GM06990 (cell line): Measurements from ENCODE around the gene FBXW5.

Experiments used
- DNase-seq: peaks from one replicate; pipeline ENCODE4 v3.0.0-alpha.2; 2011; ENCODE audit not compliant: insufficient read length; ENCODE audit errors: extremely low read depth
- H3K27me3 ChIP-seq: replicated peaks from 2 replicates; pipeline ENCODE4 v1.6.0; 2011; ENCODE audit warnings: low read length; ENCODE audit not compliant: control insufficient read depth, insufficient read depth
- H3K36me3 ChIP-seq: 2 replicates; pipeline ENCODE4 v1.5.1; 2011; ENCODE audit warnings: low read length; ENCODE audit not compliant: control insufficient read depth, insufficient read depth
- H3K4me3 ChIP-seq: replicated peaks from 2 replicates; pipeline ENCODE4 v1.5.1; 2011; ENCODE audit warnings: low read depth, mild to moderate bottlenecking, control low read depth, low read length
- TF ChIP-seq, protein P1 (sequence below): IDR thresholded peaks from 2 replicates; pipeline ENCODE4 v1.5.1; 2011; ENCODE audit warnings: low read length, control low read depth, mild to moderate bottlenecking, inconsistent platforms; ENCODE audit not compliant: insufficient read depth, poor library complexity, severe bottlenecking

Gene FBXW5

GRCh38 chr9:136958473-136958872 is 13.9 kb upstream of the FBXW5 start:
- Histone ChIP-seq H3K4me3 (no peak overlapping the region), H3K36me3 (no peaks in the 10 kb centered on the region), H3K27me3 (peaks cover 1% of the 10 kb centered on the region; the same call in 1 of the 2 replicates)
- DNase-seq: no peak
- TF ChIP-seq, protein P1, sequence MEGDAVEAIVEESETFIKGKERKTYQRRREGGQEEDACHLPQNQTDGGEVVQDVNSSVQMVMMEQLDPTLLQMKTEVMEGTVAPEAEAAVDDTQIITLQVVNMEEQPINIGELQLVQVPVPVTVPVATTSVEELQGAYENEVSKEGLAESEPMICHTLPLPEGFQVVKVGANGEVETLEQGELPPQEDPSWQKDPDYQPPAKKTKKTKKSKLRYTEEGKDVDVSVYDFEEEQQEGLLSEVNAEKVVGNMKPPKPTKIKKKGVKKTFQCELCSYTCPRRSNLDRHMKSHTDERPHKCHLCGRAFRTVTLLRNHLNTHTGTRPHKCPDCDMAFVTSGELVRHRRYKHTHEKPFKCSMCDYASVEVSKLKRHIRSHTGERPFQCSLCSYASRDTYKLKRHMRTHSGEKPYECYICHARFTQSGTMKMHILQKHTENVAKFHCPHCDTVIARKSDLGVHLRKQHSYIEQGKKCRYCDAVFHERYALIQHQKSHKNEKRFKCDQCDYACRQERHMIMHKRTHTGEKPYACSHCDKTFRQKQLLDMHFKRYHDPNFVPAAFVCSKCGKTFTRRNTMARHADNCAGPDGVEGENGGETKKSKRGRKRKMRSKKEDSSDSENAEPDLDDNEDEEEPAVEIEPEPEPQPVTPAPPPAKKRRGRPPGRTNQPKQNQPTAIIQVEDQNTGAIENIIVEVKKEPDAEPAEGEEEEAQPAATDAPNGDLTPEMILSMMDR: no peak

DNA sequence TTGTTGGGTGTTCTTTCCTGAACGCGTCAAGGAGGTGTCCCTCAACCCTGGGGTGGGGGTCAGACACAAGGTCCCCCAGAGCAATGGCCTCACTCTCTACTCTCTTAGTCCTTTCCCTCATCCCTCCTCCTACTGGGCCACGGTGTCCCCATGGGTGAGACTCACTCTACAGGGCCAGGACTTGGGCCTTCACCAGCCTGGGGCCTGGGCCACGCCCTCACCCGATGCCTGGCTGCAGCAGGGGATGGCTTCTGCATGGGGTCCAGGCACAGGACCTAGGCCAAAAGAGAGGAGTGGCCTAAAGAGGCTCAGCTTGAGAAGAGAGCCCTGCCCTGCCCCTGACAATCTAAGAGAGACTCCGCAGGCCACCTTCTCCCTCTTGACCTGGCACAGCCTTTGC is 13.4 kb upstream of the FBXW5 start:
- TF ChIP-seq, protein P1: no peak
- Histone ChIP-seq H3K4me3 (no peak overlapping the region), H3K27me3 (peaks cover 1% of the 10 kb centered on the region; the same call in 1 of the 2 replicates), H3K36me3 (no peaks in the 10 kb centered on the region)
- DNase-seq: no peak

- DNase-seq: no peak
- H3K36me3 ChIP-seq: no peaks in the 10 kb centered on the region
- H3K27me3 ChIP-seq: peaks cover 1% of the 10 kb centered on the region; the same call in 1 of the 2 replicates
- no peak overlapping the region for H3K4me3 ChIP-seq
- TF ChIP-seq, protein P1: no peak
These were observed 12.9 kb upstream of the FBXW5 start for GRCh38 chr9:136957461-136957860.

- DNase-seq: no peak
- Histone ChIP-seq H3K4me3 (no peak overlapping the region), H3K36me3 (no peaks in the 10 kb centered on the region), H3K27me3 (peaks cover 1% of the 10 kb centered on the region; the same call in 1 of the 2 replicates)
- TF ChIP-seq, protein P1: no peak
These were observed 12.1 kb upstream of the FBXW5 start for GRCh38 chr9:136956604-136957003.

DNA sequence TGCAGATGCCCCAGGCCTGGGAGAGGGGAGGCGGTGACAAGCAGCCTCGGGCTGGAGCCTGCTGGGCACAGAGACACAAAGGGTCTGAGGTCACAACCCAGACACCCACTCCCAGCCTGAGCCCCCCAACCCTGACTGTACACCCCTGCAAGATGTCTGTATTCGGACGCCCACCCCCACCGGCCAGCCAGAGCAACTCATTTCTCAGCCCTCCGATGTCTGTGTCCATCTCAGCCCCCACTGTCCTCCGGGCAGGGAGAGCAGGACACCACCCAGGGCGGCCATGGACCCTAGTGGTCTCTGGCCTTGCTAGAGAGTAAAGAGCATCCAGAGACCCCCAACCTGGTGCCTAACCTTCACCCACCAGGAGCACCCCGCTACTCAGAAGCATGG is 11.4 kb upstream of the FBXW5 start:
- TF ChIP-seq, protein P1: no peak
- Histone ChIP-seq H3K36me3 (no peaks in the 10 kb centered on the region), H3K27me3 (peaks cover 1% of the 10 kb centered on the region; the same call in 1 of the 2 replicates), H3K4me3 (no peak overlapping the region)
- no peak for DNase-seq

- Histone ChIP-seq H3K36me3 (no peaks in the 10 kb centered on the region), H3K4me3 (no peak overlapping the region), H3K27me3 (peaks cover 1% of the 10 kb centered on the region; the same call in 1 of the 2 replicates)
- TF ChIP-seq, protein P1: no peak
- DNase-seq: no peak
These were observed 10.8 kb upstream of the FBXW5 start for GRCh38 chr9:136955202-136955942.
